ENCODE measurements around the gene MAML2.

The MAML2 gene

GRCh38 chr11:96358321-96358720, 15.3 kb upstream of the MAML2 start:
- H3K4me3 ChIP-seq (ENCODE audit: low read depth, low read length): no peak overlapping the region
- no peak for DNase-seq (ENCODE audit: low read depth)
- TF ChIP-seq CTCF (IDR thresholded peaks at IDR 0.05; ENCODE audit: low read depth, low read length, missing control alignments): no peak

DNA sequence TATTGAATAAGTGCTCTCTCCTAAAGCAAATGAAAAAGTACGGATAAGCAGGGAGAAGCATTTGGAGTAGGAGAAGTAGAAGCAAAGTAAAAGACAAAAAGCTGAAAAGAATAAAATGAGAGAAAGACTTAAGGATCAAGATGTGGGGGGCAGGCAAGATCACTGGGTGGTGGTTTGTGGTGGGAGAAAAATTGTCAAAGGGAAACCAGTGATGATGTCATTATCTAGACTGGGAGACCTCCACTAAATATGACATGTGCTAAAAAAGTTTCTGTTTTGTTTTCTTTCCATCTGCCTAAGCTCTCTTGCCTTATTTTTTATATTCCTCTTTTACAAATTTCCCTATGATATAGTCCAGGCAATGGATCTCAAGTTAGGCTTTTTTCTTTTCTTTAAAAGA, 14.8 kb upstream of the MAML2 start:
- TF ChIP-seq CTCF (IDR thresholded peaks at IDR 0.05; ENCODE audit: low read depth, low read length, missing control alignments): no peak
- no peak overlapping the region for H3K4me3 ChIP-seq (ENCODE audit: low read depth, low read length)
- DNase-seq (ENCODE audit: low read depth): no peak

GRCh38 chr11:96356848-96357247, 13.9 kb upstream of the MAML2 start:
- no peak overlapping the region for H3K4me3 ChIP-seq (ENCODE audit: low read depth, low read length)
- TF ChIP-seq CTCF (IDR thresholded peaks at IDR 0.05; ENCODE audit: low read depth, low read length, missing control alignments): no peak
- no peak for DNase-seq (ENCODE audit: low read depth)

- peak overlapping the region; percentile 69 for H3K4me3 ChIP-seq (ENCODE audit: low read depth, low read length)
- no peak for TF ChIP-seq CTCF (IDR thresholded peaks at IDR 0.05; ENCODE audit: low read depth, low read length, missing control alignments)
- no peak for DNase-seq (ENCODE audit: low read depth)
Measured at GRCh38 chr11:96342014-96342960, 708 bp downstream of the MAML2 start.

DNA sequence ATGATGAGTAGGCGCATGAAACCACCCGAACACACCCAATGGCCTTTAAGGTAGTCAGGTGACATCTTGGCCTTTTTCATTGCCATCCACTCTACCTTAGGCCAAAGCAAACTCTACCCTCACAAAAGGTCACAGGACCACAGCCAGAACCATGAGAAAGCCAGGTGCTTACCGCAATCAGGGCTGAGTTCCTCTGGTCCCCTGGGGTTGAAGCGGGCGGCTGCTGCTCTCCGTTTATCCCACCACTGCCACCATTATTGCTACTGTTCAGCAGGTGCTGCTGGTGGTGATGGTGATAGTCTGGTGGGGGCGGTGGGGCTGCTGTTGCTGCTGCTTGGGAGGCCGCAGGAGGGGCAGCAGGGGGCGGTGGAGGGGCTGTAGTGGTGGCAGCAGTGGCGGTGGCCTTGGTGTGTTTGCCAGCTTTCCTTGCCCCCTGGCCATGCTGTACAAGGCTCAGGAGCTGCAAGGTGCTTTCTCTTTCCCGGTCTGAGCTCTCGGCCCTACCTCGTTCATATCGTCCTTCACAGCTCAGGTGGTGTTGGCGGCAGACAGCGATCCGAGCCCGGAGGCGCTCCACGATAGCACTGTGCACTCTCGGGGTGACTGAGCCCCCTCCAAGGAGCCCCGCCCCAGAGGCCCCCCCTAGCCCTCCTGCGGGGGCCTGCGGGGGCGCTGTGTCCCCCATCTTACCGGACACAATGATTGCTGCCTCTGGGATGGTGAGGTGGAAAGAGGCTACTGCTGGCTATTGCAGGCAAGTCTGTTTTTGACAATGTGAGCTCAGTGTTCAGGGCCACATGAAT, 1.6 kb downstream of the MAML2 start:
- peak overlapping the region; percentile 69 for H3K4me3 ChIP-seq (ENCODE audit: low read depth, low read length)
- TF ChIP-seq CTCF (IDR thresholded peaks at IDR 0.05; ENCODE audit: low read depth, low read length, missing control alignments): peak; percentile 64
- DNase-seq (ENCODE audit: low read depth): no peak

GRCh38 chr11:96340555-96340885, 2.5 kb downstream of the MAML2 start:
- H3K4me3 ChIP-seq (ENCODE audit: low read depth, low read length): peak overlapping the region; percentile 69; the same call in 1 of the 2 replicates
- no peak for DNase-seq (ENCODE audit: low read depth)
- TF ChIP-seq CTCF (IDR thresholded peaks at IDR 0.05; ENCODE audit: low read depth, low read length, missing control alignments): no peak

Data from GM12864 (cell line).